Epithelial cell of esophagus (primary cell): ENCODE measurements around the gene IL20RB.
"Not testable (repeated sequence)": the region's sequence is repeated elsewhere in the genome, so short reads cannot be mapped to it uniquely, and the experiment has no call there.

Experiments used
- DNase-seq: peaks from one replicate; pipeline ENCODE4 v3.0.0; 2010; ENCODE audit warnings: low read depth
- H3K4me3 ChIP-seq: 2 replicates; pipeline ENCODE4 v1.5.1; 2011; ENCODE audit warnings: mild to moderate bottlenecking, low read length, control low read depth
- TF ChIP-seq, protein P1 (sequence below): IDR thresholded peaks from 2 replicates; pipeline ENCODE4 v1.5.1; 2011; ENCODE audit warnings: low read depth, mild to moderate bottlenecking, low read length, control low read depth, inconsistent platforms; ENCODE audit not compliant: insufficient read depth; ENCODE audit errors: missing control alignments

Gene IL20RB

DNA sequence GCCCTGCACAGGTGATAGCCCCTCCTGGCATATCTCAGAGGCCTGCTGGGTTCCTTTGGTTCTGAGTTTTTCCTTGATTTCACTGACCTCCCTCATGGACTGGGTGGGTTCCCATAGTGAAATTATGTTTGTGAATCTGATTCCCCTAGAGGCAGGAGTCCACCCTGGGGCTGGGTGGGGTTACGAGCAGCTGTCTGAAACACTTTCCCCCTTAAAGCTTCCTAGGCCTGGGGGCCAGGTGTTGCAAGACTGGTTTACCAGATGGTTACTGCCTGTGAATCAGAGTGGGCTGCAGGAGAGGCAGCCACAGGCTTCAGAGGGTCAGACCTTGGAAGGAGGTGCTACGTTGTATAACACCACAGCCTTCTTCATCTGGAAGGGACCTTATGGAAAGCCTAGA is 34.3 kb downstream of the IL20RB start:
- TF ChIP-seq, protein P1, sequence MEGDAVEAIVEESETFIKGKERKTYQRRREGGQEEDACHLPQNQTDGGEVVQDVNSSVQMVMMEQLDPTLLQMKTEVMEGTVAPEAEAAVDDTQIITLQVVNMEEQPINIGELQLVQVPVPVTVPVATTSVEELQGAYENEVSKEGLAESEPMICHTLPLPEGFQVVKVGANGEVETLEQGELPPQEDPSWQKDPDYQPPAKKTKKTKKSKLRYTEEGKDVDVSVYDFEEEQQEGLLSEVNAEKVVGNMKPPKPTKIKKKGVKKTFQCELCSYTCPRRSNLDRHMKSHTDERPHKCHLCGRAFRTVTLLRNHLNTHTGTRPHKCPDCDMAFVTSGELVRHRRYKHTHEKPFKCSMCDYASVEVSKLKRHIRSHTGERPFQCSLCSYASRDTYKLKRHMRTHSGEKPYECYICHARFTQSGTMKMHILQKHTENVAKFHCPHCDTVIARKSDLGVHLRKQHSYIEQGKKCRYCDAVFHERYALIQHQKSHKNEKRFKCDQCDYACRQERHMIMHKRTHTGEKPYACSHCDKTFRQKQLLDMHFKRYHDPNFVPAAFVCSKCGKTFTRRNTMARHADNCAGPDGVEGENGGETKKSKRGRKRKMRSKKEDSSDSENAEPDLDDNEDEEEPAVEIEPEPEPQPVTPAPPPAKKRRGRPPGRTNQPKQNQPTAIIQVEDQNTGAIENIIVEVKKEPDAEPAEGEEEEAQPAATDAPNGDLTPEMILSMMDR: no peak
- DNase-seq: no peak
- no peak overlapping the region for H3K4me3 ChIP-seq

DNA sequence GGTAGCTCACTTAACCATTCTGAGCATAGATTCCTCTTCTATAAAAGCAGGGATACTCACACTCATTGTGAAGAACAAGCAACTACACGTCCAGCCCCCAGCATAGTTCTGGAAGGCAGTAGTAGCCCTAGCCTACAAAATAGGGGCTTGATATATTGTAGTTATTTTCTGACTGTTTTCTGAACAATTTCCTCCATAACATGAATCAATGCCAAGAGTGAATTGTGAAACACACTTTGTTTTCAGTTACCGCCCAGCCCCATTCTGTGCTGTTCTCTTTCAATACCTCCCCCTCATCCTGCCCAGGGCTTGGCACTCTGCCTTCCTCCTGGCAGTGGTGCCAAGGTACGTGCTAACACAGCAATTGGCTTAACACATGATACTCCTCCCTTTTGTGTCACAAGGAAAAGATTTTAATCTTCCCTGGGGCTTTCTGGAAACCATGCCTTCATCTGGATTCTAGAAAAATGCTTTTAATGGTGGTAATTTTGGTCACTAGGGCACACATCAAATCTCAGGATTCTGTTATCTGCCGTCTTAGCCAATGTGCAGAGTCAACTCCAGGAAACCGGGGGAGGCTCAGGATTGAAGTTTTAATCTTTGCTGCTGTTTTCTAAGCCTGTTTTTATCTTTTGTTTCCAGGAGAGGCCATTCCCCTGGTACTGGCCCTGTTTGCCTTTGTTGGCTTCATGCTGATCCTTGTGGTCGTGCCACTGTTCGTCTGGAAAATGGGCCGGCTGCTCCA is 37.2 kb downstream of the IL20RB start:
- TF ChIP-seq, protein P1: no peak
- H3K4me3 ChIP-seq: no peak overlapping the region
- DNase-seq: peak; percentile 98

DNA sequence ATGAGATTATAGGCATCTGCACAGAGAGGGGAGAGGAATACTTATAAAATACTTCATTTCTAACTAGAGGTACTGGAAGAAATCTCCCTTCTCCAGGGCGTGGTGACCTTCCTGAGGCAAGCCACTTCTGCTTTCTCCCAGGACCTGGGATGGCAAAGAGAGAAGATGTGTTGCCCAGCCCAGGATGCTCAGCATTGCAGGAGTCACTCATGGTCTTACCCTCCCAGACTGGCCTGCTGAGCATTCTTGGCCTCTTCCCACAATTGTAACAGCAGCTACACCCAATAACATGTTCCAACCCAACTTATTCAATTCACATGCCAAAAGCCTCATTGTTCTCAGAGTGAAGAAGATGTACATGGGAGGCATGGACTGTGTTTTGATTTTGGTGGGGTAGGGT is 37.9 kb downstream of the IL20RB start:
- DNase-seq: peak; percentile 55
- TF ChIP-seq, protein P1: no peak
- H3K4me3 ChIP-seq: no peak overlapping the region

DNA sequence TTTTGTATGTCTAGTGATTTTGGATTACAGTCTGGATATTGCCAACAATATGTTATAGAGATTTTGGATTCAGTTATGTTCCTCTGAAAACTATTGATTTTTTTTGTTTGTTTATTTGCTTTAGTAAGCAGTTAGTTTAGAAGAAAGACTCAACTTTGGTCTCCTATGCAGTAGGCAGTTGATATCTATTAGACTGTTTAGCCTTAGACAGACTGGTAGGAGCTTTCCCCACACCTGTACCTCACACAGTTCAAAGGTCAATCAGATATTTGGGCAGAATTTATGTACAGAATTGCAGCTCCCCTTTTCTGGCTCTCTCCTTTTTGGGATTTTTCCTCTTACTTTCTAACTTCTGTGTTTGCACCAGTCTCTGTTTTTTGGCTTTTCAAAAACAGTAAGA is 42.3 kb downstream of the IL20RB start:
- TF ChIP-seq, protein P1: no peak
- H3K4me3 ChIP-seq: no peak overlapping the region
- no peak for DNase-seq

DNA sequence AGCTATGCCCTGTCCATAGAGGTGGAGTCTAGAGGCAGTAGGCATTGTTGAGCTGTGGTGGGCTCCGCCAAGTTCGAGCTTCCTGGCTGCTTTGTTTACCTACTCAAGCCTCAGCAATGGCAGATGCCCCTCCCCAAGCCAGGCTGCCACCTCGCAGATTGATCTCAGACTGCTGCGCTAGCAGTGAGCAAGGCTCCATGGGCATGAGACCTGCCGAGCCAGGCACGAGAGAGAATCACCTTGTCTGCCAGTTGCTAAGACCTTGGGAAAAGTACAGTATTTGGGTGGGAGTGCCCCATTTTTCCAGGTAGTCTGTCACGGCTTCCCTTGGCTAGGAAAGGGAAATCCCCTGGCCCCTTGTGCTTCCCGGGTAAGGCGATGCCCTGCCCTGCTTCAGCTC is 49.6 kb downstream of the IL20RB start:
- not testable (repeated sequence) for H3K4me3 ChIP-seq, DNase-seq

DNA sequence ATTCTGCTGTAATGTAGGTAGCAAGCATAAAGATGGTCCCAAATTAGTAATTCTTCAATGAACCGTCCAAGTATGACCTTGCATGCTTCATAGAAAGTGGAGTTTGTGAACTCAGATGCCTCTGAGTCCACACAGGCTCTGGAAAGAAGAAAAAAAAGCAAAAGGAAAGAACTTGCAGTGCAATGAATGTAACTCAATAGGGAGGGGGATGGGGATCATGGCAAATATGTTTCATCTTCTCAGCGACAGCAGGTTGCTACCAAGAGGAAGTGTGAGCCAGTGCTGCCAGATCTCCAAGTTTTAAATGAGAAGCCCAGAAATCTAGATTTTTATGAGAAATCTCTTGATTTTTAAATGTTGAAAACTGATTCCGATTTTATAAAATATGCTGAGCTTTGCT is 50.3 kb downstream of the IL20RB start:
- no peak for DNase-seq
- no peak overlapping the region for H3K4me3 ChIP-seq
- TF ChIP-seq, protein P1: no peak

DNA sequence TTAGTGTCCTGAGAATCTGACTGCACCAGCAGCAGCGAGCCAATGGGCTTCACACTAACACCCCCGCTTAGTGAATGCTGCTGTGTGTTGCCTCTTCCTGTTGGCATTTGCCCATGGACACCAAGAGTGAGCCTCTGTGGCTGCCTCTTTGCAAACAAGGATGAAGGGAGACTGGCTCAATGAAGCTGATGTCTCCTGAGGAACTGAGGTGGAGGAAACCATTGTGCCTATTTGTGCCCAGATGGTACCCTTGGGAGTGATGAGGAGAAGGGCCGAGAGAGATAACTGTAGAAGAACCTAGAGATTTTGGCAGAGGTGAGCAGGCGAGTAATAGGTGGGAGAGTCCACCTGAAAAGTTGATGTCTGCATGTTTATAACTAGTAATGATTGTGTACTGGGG is 51.2 kb downstream of the IL20RB start:
- DNase-seq: no peak
- H3K4me3 ChIP-seq: no peak overlapping the region
- TF ChIP-seq, protein P1: no peak
